Measurements from ENCODE around the gene OR7G3.

DNA sequence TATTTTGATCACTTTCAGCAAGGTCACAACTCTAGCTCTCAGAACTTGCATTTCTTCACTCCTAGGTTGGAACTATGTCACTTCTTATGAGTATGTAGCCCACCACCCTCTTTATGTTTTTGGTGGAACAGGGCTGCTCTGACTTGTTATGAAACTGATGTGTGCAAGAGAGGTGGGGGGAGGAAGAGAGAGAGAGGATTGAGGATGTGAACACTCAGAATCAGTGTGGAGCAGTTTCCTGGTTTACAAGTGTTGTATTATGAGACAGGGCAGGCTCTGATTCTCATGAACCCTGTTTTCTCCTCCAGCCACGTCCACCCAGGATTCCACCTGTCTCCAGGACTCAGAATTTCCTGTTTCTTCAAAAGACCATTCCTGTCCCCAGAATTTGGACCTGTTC lies 29.6 kb upstream of the OR7G3 start:
- TF ChIP-seq POLR2A (IDR thresholded peaks at IDR 0.05), result no peak
- TF ChIP-seq, protein P1, sequence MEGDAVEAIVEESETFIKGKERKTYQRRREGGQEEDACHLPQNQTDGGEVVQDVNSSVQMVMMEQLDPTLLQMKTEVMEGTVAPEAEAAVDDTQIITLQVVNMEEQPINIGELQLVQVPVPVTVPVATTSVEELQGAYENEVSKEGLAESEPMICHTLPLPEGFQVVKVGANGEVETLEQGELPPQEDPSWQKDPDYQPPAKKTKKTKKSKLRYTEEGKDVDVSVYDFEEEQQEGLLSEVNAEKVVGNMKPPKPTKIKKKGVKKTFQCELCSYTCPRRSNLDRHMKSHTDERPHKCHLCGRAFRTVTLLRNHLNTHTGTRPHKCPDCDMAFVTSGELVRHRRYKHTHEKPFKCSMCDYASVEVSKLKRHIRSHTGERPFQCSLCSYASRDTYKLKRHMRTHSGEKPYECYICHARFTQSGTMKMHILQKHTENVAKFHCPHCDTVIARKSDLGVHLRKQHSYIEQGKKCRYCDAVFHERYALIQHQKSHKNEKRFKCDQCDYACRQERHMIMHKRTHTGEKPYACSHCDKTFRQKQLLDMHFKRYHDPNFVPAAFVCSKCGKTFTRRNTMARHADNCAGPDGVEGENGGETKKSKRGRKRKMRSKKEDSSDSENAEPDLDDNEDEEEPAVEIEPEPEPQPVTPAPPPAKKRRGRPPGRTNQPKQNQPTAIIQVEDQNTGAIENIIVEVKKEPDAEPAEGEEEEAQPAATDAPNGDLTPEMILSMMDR (IDR thresholded peaks at IDR 0.05), result no peak
- TF ChIP-seq POLR2AphosphoS5 (IDR thresholded peaks at IDR 0.05; ENCODE audit: insufficient read depth in 1 of 2, low read depth in 1 of 2), result no peak

Measured in vagina (tissue), 2 donors.